CD4-positive, CD25-positive, alpha-beta regulatory T cell (primary cell): ENCODE results near the gene ZFAND2B. TPM values are rescaled to one million over a fixed set of nuclear protein-coding genes. Genes with fewer than 3 reads are reported as not detected.
"Not testable (repeated sequence)": the region's sequence is repeated elsewhere in the genome, so short reads cannot be mapped to it uniquely, and the experiment has no call there.

Experiments used
- ATAC-seq, 2 donors: fragments of 150-1000 bp; cut with Tn5 transposase; one replicate each; pipeline ENCODE4 v1.10.0; 2021; ENCODE audit warnings: low read depth in 2 of 2, moderate number of reproducible peaks in 2 of 2, moderate library complexity in 1 of 2
- DNase-seq, 3 donors: peaks; one replicate each; pipeline versions ENCODE4 v3.0.0 to v3.0.0-alpha.2; 2012 to 2022; ENCODE audit warnings: mixed read lengths in 1 of 3
- H3K27ac ChIP-seq: one replicate; pipeline ENCODE4 v1.7.0; 2013; ENCODE audit warnings: mild to moderate bottlenecking, low read length; ENCODE audit not compliant: insufficient read depth, poor library complexity, severe bottlenecking
- H3K27me3 ChIP-seq: one replicate; pipeline ENCODE4 v1.7.0; 2013; ENCODE audit warnings: low read length; ENCODE audit not compliant: control insufficient read depth, insufficient read depth
- H3K36me3 ChIP-seq: one replicate; pipeline ENCODE4 v1.7.0; 2013; ENCODE audit warnings: mild to moderate bottlenecking, low read length, moderate library complexity; ENCODE audit not compliant: control insufficient read depth, insufficient read depth
- H3K4me1 ChIP-seq: 2 replicates; pipeline ENCODE4 v1.7.0; 2013; ENCODE audit warnings: mild to moderate bottlenecking, low read length; ENCODE audit not compliant: insufficient read depth, control insufficient read depth, poor library complexity, severe bottlenecking
- H3K4me3 ChIP-seq: one replicate; pipeline ENCODE4 v1.7.0; 2013; ENCODE audit warnings: low read depth, mild to moderate bottlenecking, low read length, moderate library complexity
- H3K9me3 ChIP-seq, 2 experiments: 1 replicate in 1 of 2; 2 replicates in 1 of 2; pipeline ENCODE4 v1.7.0; 2013; ENCODE audit warnings: low read length in 2 of 2, mild to moderate bottlenecking in 1 of 2, moderate library complexity in 1 of 2; ENCODE audit not compliant: control insufficient read depth in 2 of 2
- H3K27ac Mint-ChIP-seq, 3 donors: one replicate each; pipeline ENCODE4 v1.8.0; 2020 to 2022; ENCODE audit warnings: mild to moderate bottlenecking in 3 of 3, mixed read lengths in 3 of 3, moderate library complexity in 2 of 3
- H3K27me3 Mint-ChIP-seq: one replicate; pipeline ENCODE4 v1.8.0; 2022; ENCODE audit warnings: mild to moderate bottlenecking, mixed read lengths
- H3K36me3 Mint-ChIP-seq: one replicate; pipeline ENCODE4 v1.8.0; 2020; ENCODE audit warnings: mixed read lengths
- H3K4me1 Mint-ChIP-seq, 4 donors: one replicate each; pipeline ENCODE4 v1.8.0; 2020 to 2022; ENCODE audit warnings: mixed read lengths in 4 of 4, mild to moderate bottlenecking in 1 of 4
- H3K4me3 Mint-ChIP-seq, 4 donors: one replicate each; pipeline ENCODE4 v1.8.0; 2020 to 2022; ENCODE audit warnings: mild to moderate bottlenecking in 4 of 4, mixed read lengths in 4 of 4, moderate library complexity in 3 of 4
- H3K9me3 Mint-ChIP-seq, 7 donors: one replicate each; pipeline ENCODE4 v1.8.0; 2020 to 2022; ENCODE audit warnings: mixed read lengths in 7 of 7, mild to moderate bottlenecking in 3 of 7, moderate library complexity in 2 of 7
- polyA plus RNA-seq, 4 donors: library from polyadenylated mRNA; unstranded; fragments of 300-500 nt; fragmentation: Illumina TruSeq; gene quantifications; one replicate each; pipeline ENCODE4 v1.2.3, GENCODE V29; 2021
- total RNA-seq: library from RNA; stranded (reverse); gene quantifications from one replicate; pipeline ENCODE4 v1.2.3, GENCODE V29; 2022

The ZFAND2B gene
- total and polyA plus RNA-seq, 5 donors from 2014 or later, result 54.4 to 72.1 (median 65.5) TPM

- Histone ChIP-seq H3K4me1 (peaks cover 24% of the 10 kb centered on the region), H3K36me3 (peaks cover 54% of the 10 kb centered on the region), H3K9me3 (no peaks in the 10 kb centered on the region), H3K4me3 (no peak overlapping the region), H3K27me3 (no peaks in the 10 kb centered on the region), H3K27ac (no peak overlapping the region)
- ATAC-seq (no peak), DNase-seq (no peak)
- Mint-ChIP-seq H3K27me3 (no peaks in the 10 kb centered on the region), H3K4me1 (peaks cover 14 to 49% (median 28%) of the 10 kb centered on the region in 4 donors), H3K9me3 (no peaks in the 10 kb centered on the region), H3K27ac (no peak overlapping the region), H3K4me3 (peak overlapping the region in 1 of 4 donors; percentile 22), H3K36me3 (peaks cover 32% of the 10 kb centered on the region)
Measured at GRCh38 chr2:219183151-219183772, 23.3 kb upstream of the ZFAND2B start.

- ATAC-seq (no peak), DNase-seq (no peak)
- H3K27ac ChIP-seq, result no peak overlapping the region
- H3K4me1 ChIP-seq, result peaks cover 16% of the 10 kb centered on the region
- H3K4me1 Mint-ChIP-seq, result peaks cover 10 to 44% (median 25%) of the 10 kb centered on the region in 4 donors
- no peaks in the 10 kb centered on the region for H3K27me3 ChIP-seq
- H3K36me3 ChIP-seq, result peaks cover 54% of the 10 kb centered on the region
- no peak overlapping the region for H3K4me3 ChIP-seq
- H3K9me3 Mint-ChIP-seq, result no peaks in the 10 kb centered on the region
- H3K27me3 Mint-ChIP-seq, result no peaks in the 10 kb centered on the region
- peak overlapping the region in 1 of 3 donors; percentile 7 for H3K27ac Mint-ChIP-seq
- H3K36me3 Mint-ChIP-seq, result peaks cover 32% of the 10 kb centered on the region
- H3K9me3 ChIP-seq, result no peaks in the 10 kb centered on the region
- peak overlapping the region in 1 of 4 donors; percentile 22 for H3K4me3 Mint-ChIP-seq
Measured at GRCh38 chr2:219184121-219184520, 22.5 kb upstream of the ZFAND2B start.

DNA sequence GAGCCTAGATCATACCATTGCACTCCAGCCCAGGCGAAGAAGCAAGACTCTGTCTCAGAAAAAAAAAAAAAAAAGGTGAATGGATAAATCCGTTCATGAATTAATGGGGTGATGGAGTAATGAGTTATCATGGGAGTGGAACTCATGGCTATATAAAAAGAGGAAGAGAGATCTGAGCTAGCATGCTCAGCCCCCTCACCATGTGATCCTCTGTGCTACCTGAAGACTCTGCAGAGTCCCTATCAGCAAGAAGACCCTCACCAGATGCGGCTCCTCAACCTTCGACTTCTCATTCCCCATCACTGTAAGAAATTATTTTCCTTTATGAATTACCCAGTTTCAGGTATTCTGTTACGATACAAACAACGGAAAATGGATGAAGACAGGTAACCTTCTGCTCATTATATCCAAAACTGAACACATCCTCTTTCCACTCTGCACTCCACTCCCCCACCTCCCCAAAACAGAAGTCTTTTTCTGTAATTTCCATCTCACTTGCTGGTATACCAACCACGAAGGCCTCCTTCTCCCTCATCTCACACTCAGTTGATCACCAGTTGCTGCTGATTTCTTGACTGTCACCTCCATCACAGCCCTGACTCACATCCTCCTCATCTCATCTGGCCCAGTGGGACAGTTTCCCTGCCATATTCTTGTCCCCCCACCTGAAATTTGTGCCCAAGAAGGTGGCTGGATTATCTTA is 19.7 kb upstream of the ZFAND2B start:
- peak in 1 of 2 donors; percentile 28 for ATAC-seq
- Histone ChIP-seq H3K36me3 (peaks cover 31% of the 10 kb centered on the region), H3K9me3 (no peaks in the 10 kb centered on the region), H3K27ac (no peak overlapping the region), H3K4me1 (peaks cover 4% of the 10 kb centered on the region), H3K4me3 (no peak overlapping the region), H3K27me3 (no peaks in the 10 kb centered on the region)
- DNase-seq, result no peak
- Mint-ChIP-seq H3K4me3 (no peak overlapping the region), H3K36me3 (peaks cover 18% of the 10 kb centered on the region), H3K4me1 (peaks cover 6 to 16% (median 6%) of the 10 kb centered on the region in 4 donors), H3K9me3 (no peaks in the 10 kb centered on the region), H3K27me3 (no peaks in the 10 kb centered on the region), H3K27ac (peak overlapping the region in 2 of 3 donors; percentile 10 to 89)

- Histone ChIP-seq H3K4me3 (no peak overlapping the region), H3K9me3 (no peaks in the 10 kb centered on the region), H3K36me3 (no peaks in the 10 kb centered on the region), H3K27ac (no peak overlapping the region), H3K27me3 (peaks cover 2% of the 10 kb centered on the region), H3K4me1 (no peaks in the 10 kb centered on the region)
- Mint-ChIP-seq H3K27ac (no peak overlapping the region), H3K4me1 (peaks cover 0 to 14% (median 2%) of the 10 kb centered on the region in 4 donors), H3K36me3 (peaks cover 4% of the 10 kb centered on the region), H3K27me3 (peaks cover 23% of the 10 kb centered on the region), H3K4me3 (no peak overlapping the region), H3K9me3 (peaks cover 0 to 2% (median 0%) of the 10 kb centered on the region in 7 donors)
- ATAC-seq (no peak), DNase-seq (no peak)
Measured at GRCh38 chr2:219197388-219197787, 9.2 kb upstream of the ZFAND2B start.

DNA sequence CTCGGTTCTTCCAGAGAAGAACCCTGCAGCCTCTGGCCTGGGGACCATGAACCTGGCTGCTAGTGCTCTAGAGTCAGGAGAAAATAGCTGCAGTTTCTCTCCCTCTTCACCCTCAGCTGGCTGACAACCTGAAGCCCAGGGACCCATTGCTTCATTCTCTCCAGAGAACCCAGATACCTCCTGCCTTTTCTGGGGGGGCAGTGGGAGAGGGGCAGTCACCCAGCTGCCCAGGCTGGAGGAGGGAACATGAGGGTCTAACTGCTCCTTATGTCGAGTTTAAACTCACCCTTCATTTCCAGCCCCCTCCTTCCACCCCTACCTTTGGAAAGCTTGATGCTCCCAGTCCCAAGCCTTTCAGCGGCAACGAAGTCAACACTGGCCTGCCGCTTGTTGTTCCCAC is 7.6 kb upstream of the ZFAND2B start:
- Mint-ChIP-seq H3K4me1 (peaks cover 0 to 14% (median 2%) of the 10 kb centered on the region in 4 donors), H3K9me3 (peaks cover 0 to 3% (median 0%) of the 10 kb centered on the region in 7 donors), H3K36me3 (peaks cover 4% of the 10 kb centered on the region), H3K27ac (peak overlapping the region in 1 of 3 donors; percentile 53), H3K27me3 (peaks cover 23% of the 10 kb centered on the region), H3K4me3 (no peak overlapping the region)
- H3K4me3 ChIP-seq, result no peak overlapping the region
- DNase-seq, result no peak
- H3K9me3 ChIP-seq, result no peaks in the 10 kb centered on the region
- ATAC-seq, result no peak
- H3K27ac ChIP-seq, result no peak overlapping the region
- H3K36me3 ChIP-seq, result no peaks in the 10 kb centered on the region
- no peaks in the 10 kb centered on the region for H3K4me1 ChIP-seq
- peaks cover 2% of the 10 kb centered on the region for H3K27me3 ChIP-seq

GRCh38 chr2:219199470-219200211 is 6.9 kb upstream of the ZFAND2B start:
- ATAC-seq, result no peak

GRCh38 chr2:219200502-219201326 is 5.9 kb upstream of the ZFAND2B start:
- not testable (repeated sequence) for H3K36me3 Mint-ChIP-seq, ATAC-seq, H3K27me3 ChIP-seq, H3K27ac ChIP-seq, H3K9me3 ChIP-seq, H3K36me3 ChIP-seq, H3K9me3 Mint-ChIP-seq, H3K4me1 ChIP-seq
- H3K4me3 ChIP-seq, result peak overlapping the region; percentile 35
- H3K27ac Mint-ChIP-seq, result peak overlapping the region in 2 of 3 donors; percentile 72 to 77
- peak in 2 of 3 donors; percentile 24 to 31 for DNase-seq
- peak overlapping the region; percentile 44 to 88 (median 84) for H3K4me3 Mint-ChIP-seq
- H3K4me1 Mint-ChIP-seq, result peaks cover 0 to 14% (median 2%) of the 10 kb centered on the region in 4 donors
- peaks cover 17% of the 10 kb centered on the region for H3K27me3 Mint-ChIP-seq

More at GRCh38 chr2:219199470-219200211, 6.9 kb upstream of the ZFAND2B start:
- Histone ChIP-seq H3K36me3 (no peaks in the 10 kb centered on the region), H3K9me3 (no peaks in the 10 kb centered on the region), H3K27ac (no peak overlapping the region), H3K4me1 (no peaks in the 10 kb centered on the region), H3K4me3 (no peak overlapping the region), H3K27me3 (peaks cover 2% of the 10 kb centered on the region)
- no peak for DNase-seq
- Mint-ChIP-seq H3K4me3 (peak overlapping the region in 2 of 4 donors; percentile 51 to 88), H3K4me1 (peaks cover 0 to 14% (median 2%) of the 10 kb centered on the region in 4 donors), H3K9me3 (peaks cover 0 to 3% (median 0%) of the 10 kb centered on the region in 7 donors), H3K27ac (peak overlapping the region in 1 of 3 donors; percentile 53), H3K36me3 (peaks cover 4% of the 10 kb centered on the region), H3K27me3 (peaks cover 23% of the 10 kb centered on the region)
